Inflammatory macrophage treated with lipopolysaccharide for 1 hour (primary cell): ENCODE data around the gene PTS.

ENCODE experiments used
- DNase-seq, 2 donors: peaks; one replicate each; pipeline ENCODE4 v3.0.0-alpha.2; 2020 to 2022

PTS gene

DNA sequence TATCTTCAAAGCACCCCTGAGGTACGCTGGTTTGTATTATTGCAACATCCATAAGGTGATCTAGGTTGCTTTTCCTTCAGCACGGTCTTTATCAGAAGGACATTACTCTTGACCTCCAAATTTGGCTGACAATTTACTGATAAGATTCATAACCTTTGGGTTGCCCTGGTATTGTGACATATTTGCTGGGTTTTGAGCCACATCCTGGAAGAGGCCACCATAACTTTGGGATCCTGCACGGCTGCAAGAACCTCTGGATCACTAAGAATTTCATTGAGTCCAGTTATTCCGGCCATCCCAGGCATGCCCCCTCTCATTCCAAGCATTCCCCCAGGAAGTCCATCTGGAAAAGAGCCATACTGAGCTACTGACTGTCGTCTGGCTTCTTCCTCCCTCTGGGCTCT, 41.0 kb downstream of the PTS start:
- DNase-seq, result no peak

DNA sequence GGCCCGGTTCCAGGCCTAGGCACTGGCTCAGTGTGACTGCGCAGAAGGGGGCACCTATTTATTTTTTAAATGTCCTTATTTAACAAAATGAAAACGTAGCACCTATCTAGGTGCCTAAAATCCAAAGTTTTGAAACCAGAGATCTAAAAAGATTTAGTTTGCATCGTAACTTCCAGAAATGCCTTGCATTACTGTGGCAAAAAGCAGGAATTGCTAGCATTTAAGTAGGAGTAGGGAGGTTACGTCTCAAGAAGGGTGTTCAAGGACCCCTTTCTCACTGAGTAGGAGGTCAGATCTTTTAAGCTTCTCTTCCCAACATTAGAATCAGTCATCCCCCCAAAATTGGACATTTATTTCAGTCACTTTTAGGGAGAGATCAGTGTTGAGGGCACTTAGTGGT, 42.2 kb downstream of the PTS start:
- DNase-seq, result no peak

DNA sequence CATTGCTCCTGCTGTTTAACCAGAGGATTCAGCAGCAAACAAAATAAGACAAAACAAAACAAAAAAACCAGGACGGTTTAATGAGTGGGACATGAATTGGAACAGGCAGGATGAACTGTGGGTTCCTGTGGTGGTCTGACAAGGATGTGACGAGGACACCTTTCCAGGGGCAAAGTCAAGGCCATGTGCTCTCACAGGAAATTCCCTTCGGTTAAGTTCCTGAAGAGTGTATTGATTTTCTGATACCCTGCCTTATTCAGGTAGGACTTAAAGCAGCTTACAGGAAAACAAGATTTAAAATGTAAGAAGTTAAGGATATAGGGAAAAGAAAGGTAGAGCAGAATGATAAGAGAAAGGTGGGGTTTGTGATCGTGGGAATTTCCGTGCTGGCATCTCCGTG, 42.9 kb downstream of the PTS start:
- no peak for DNase-seq

DNA sequence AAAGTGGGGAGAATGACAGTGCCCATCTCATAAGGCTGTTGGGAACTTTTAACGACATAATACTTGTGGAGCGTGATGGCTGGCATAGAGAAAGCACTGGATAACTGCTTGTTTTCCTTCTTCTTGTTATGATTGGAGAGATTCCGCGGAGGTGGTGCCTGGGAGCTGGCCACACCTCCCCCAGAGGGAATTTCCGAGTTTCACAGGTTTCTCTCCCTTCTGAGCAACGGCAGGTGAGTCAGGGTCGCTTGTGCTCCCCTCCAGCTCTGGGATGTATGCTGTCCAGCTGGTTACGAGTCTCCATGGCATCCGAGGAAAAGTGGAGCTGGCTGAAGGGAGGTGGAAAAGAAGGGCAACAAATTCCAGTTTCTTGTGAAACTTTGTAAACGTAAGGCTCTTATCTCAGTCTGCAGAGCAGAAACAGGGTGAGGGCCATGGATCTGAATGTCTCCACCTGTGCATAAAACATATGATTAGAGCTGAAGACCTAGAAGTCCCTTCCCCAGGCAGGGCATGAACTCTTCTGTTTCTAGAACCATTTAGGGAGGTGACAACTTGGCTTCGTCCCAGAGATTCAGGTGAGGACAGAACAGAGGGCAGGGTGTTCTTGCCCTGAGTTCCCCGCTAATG, 44.4 kb downstream of the PTS start:
- no peak for DNase-seq

DNA sequence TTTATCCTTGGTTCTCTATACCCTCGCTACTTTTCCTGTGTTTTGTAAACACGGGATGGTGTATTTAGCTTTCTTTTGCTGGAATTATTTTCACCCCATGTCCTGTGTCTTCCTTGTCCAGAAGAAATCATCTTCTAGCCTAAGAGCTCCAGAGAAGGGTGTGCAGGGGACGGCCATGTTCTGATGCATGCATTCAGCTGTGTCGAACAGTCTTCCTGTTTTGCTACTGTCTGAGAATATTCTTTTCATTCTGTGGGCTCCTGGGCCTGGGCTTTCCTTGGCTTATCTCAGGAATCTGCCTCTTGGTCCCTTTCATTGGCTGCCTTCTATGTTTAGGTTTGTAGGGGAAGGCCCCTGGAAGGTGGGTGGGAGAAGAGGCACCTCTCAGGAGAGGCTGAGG, 45.0 kb downstream of the PTS start:
- no peak for DNase-seq

DNA sequence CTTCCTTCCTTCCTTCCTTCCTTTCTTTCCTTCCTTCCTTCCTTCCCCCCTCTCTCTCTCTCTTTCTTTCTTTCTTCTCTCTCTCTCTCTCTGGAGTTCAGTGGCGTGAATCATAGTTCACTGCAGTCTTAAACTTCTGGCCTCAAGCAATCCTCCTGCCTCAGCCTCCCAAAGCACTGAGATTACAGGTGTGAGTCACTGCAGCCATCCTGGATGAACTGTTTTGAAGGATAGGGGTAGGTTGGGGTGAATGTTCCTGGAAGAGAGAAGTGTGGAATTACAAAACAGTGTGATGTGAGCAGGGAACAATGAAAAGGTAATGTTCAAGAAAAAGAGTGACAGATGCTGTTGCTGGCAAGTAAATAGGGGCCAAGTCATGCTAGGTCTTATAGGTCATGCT, 46.8 kb downstream of the PTS start:
- no peak for DNase-seq

DNA sequence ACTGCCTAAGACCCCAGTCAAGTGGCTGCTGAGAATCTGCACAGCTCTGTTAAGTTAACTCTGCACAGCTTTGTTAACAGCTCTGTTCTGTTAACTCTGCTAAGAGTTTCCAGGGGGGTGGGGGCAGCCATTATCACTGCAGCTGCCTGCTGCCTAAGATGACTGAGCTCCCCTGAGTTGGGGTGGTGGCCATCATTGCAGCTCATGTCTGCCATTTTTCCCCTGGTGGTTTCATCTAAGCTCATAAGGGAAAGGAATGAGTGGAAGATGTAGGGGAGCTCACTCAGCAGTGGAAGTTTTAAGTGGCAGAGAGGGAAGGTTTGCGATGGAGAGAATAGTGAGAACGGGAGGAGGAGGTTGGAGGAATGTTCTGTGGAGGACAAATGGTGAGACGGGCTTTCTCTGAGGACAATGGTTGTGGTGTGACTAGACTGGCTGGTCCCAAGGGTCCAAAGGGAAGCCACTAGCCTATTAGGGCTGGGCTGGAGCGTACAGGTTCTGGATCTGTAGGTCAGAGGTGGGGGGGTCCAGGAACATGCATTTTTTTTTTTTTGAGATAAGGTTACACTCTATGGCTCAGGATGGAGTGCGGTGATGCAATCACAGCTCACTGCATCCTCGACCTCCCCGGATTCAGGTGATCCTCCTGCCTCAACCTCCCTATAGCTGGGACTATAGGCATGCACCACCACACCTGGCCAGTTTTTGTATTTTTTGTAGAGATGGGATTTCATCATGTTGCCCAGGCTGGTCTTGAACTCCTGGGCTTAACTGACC, 48.0 kb downstream of the PTS start:
- DNase-seq, result no peak

DNA sequence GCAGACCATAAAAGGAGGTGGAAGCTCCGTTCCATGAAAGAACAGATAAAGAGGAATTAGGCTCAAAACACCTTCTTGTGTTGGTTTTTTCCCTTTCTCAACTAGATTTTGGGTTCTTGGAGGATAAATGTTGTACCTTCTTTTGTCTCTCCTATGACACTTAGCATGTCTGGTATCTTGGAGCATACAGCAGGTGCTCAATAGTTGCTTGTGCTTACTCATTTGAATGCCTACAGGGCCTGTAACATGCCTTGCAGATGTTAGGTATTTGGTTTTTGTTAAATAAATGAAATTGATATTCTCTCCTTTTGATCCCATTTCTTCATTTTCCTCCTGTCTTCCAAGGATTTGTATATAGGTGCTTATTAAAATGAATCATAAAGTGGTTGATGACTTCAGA, 50.8 kb downstream of the PTS start:
- DNase-seq, result no peak

DNA sequence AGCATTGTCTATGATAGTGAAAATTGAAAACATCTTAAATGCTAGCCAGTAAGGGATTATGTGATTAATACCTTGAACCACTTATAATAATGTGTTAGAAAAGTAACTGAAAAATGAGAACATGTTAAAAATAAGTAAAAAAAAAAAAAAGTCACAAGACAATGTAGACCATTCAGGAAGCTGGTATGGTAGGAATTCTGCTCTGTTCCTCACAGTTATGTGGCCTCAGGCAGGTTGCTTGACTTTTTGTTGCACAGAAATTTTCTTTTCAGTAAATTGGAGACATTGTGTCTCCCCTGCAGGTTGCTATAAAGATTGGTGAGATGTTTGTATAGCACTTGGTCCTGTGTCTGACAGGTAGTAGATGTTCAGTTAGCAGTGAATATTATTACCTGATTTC, 51.7 kb downstream of the PTS start:
- no peak for DNase-seq

DNA sequence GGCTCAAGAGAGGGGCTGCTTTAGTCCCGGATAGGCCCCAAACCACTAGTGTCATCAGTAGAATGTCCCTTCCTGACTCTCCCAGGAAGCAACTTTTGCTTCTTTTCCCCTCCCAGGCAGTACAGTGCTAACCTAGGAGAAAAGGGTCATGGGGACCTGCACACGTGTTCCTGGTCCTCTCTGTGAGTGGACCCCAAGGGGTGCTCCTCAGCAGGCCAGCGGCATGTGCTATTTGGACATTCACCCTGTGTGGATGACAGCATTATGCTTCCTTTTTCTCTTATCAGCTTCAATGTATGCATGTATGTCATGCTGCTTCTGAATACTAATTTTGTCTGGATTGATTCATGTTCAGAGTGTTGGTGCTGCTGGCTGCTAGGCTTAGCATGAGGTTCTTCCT, 52.6 kb downstream of the PTS start:
- no peak for DNase-seq

DNA sequence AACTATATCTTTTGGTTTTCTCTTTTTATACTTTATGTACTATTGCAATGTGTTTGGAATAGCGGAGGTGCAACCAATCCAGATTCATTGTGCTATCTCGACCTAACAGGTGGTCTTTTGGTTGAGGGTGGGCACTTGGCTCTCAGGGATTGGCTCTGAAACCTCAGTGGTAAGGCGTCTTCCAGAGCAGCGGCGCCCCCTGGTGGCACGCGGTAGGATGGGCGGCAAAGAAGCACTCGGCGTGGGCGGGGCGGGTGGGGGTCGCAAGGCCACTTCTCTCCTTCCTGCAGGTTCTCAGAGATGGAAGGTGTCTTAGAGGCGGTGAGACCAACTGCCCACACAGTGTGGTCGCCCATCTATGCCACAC, 53.7 kb downstream of the PTS start:
- DNase-seq, result peak; percentile 24 to 71

DNA sequence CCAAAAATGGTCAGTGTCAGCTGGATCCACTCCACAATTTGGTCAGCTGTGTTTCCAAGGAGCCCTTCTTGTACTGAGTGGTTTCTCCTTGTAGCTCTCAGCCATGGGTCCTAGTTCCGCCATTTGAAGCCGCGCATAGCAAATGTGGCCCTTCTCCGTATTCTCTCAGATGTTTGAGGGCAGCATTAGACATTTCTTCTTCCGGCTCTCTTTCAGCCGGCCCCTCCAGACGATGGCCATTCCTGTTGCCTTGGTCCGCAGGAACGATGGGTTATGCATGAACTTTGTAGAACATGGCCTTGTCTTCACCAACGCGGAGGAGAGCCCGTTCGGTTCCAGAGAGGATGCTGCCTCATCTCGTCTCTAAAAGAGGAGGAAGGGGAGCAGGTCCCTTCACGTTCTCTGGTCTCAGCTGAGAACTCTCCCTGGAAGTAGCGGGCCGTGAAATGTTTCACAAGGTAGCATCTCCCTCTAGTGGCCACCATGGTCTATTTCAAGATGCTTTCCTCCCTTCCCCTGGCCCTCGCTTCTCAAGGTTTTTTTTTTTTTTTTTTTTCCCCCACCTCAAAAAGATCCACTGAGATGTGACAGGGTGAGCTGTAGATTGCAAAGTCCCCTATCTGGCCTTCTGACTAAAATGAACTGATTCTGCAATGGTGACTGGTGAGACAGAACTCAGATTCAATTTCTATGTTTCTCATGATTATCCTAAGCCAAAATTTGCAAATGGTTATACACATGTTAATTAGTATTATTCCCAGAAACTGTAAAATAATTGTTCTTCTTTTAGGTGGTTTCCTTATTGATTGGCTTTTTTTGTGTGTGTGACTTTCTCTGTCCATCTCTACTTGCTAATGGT, 54.3 kb downstream of the PTS start:
- peak; percentile 67 to 85 for DNase-seq

DNA sequence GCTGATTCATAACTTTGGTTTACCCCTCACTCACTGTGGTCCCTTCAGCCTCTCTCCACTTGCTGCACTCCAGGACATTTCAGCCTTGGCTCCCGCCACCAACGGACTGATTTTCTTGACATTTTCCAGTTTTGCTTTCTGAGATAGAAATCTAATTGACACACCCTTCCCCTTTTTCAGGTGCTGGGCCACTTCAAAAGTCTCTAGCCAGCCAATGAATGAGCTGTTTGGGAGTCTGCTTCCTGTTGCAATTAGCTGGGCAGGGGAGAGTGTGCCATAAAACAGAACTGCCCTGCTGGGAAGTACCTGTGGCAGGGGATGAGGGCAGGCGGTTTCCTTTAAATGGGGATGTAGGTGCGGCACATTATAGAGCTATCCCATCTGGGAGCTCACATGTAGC, 55.5 kb downstream of the PTS start:
- DNase-seq, result no peak
